ENCODE measurements around the gene CRMP1.

Gene CRMP1

GRCh38 chr4:5899396-5899795 is 6.5 kb upstream of the CRMP1 start:
- DNase-seq (ENCODE audit: low read depth), result no peak
- no peak overlapping the region for H3K4me3 ChIP-seq (ENCODE audit: control insufficient read depth, low read depth, low read length)
- no peak for TF ChIP-seq CTCF (IDR thresholded peaks at IDR 0.05; ENCODE audit: control insufficient read depth, insufficient read depth, low read depth, low read length, missing control alignments)

- no peak for DNase-seq (ENCODE audit: low read depth)
- no peak for TF ChIP-seq CTCF (IDR thresholded peaks at IDR 0.05; ENCODE audit: control insufficient read depth, insufficient read depth, low read depth, low read length, missing control alignments)
- no peak overlapping the region for H3K4me3 ChIP-seq (ENCODE audit: control insufficient read depth, low read depth, low read length)
Measured at GRCh38 chr4:5897674-5898073, 4.8 kb upstream of the CRMP1 start.

GRCh38 chr4:5895287-5895686 is 2.4 kb upstream of the CRMP1 start:
- TF ChIP-seq CTCF (IDR thresholded peaks at IDR 0.05; ENCODE audit: control insufficient read depth, insufficient read depth, low read depth, low read length, missing control alignments), result no peak
- no peak for DNase-seq (ENCODE audit: low read depth)
- H3K4me3 ChIP-seq (ENCODE audit: control insufficient read depth, low read depth, low read length), result no peak overlapping the region

- no peak for DNase-seq (ENCODE audit: low read depth)
- TF ChIP-seq CTCF (IDR thresholded peaks at IDR 0.05; ENCODE audit: control insufficient read depth, insufficient read depth, low read depth, low read length, missing control alignments), result no peak
- no peak overlapping the region for H3K4me3 ChIP-seq (ENCODE audit: control insufficient read depth, low read depth, low read length)
Measured at GRCh38 chr4:5894266-5894665, 1.4 kb upstream of the CRMP1 start.

- H3K4me3 ChIP-seq (ENCODE audit: control insufficient read depth, low read depth, low read length), result no peak overlapping the region
- TF ChIP-seq CTCF (IDR thresholded peaks at IDR 0.05; ENCODE audit: control insufficient read depth, insufficient read depth, low read depth, low read length, missing control alignments), result no peak
- DNase-seq (ENCODE audit: low read depth), result no peak
Measured at GRCh38 chr4:5893591-5893990, 705 bp upstream of the CRMP1 start.

- no peak for TF ChIP-seq CTCF (IDR thresholded peaks at IDR 0.05; ENCODE audit: control insufficient read depth, insufficient read depth, low read depth, low read length, missing control alignments)
- no peak for DNase-seq (ENCODE audit: low read depth)
- H3K4me3 ChIP-seq (ENCODE audit: control insufficient read depth, low read depth, low read length), result no peak overlapping the region
Measured at GRCh38 chr4:5892323-5893003, 423 bp downstream of the CRMP1 start.
